GM19025 (cell line): Measurements from ENCODE around the gene LY6G5C.

Experiments
- ATAC-seq: cut with Tn5 transposase; IDR thresholded peaks from one replicate; pipeline ENCODE4 v1.9.1; 2021; ENCODE audit warnings: mild to moderate bottlenecking, low read depth, moderate library complexity; ENCODE audit not compliant: unreplicated experiment

The LY6G5C gene

DNA sequence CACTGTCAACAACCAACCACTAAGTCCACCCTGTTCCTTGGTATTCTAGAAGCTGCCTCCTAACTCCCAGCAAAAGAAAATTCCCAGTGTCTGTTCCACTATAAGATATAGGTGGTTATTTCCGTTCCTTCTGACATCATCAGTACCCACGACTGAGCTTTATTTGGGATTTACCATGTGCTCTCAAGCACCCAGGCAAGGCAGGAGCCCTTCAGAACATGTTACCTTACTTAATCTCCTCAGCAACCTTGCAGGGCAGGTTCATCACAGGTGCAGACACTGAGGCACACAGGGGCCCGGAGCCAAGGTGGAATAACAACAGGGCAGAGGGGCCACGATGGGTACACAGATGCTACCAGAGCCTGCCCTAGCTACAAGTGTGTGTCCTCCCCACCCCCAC, 11.5 kb upstream of the LY6G5C start:
- no peak for ATAC-seq

DNA sequence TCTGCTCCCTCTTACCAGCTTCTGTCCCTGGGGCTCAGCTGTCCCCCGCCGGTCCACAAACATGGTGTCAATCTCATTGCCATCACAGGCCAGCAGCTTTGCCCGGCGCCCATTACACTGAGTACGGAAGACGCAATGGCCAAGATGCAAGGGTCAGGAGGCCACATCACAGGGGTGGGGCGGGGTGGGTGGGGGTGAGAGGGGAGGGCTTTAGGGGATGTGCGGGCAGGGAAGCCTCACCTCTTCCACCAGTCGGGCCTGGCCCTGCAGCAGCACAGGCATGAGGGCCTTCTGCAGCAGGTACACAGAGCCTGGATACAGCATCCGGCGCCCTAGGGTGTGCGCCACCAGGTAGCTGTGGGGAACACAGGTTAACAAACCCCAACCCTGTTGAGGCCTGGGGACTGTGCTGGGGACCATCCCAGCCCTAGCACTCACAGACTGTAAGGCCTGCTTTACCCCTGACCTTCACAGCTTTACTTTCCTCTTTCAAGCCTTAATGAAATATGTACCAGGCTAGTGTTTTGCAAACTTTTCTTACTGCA, 10.8 kb upstream of the LY6G5C start:
- ATAC-seq, result no peak

DNA sequence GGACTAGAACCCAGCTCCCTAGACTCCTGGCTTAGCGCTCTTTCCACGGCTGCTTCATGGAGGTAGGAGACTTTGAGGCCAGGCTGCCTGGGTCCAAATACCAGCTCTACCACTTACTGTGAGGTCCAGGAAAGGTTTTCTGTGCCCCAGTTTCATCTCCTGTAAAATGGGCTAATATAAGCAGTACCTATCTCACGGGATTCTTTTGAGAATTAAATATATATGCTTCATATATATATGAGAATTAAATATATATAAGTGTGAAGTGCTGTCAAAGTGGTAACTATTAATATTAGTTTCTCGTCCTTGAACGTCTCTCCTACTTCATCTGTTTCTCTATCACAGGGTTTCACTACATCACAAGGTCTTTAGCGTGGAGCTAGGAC, 10.2 kb upstream of the LY6G5C start:
- no peak for ATAC-seq

DNA sequence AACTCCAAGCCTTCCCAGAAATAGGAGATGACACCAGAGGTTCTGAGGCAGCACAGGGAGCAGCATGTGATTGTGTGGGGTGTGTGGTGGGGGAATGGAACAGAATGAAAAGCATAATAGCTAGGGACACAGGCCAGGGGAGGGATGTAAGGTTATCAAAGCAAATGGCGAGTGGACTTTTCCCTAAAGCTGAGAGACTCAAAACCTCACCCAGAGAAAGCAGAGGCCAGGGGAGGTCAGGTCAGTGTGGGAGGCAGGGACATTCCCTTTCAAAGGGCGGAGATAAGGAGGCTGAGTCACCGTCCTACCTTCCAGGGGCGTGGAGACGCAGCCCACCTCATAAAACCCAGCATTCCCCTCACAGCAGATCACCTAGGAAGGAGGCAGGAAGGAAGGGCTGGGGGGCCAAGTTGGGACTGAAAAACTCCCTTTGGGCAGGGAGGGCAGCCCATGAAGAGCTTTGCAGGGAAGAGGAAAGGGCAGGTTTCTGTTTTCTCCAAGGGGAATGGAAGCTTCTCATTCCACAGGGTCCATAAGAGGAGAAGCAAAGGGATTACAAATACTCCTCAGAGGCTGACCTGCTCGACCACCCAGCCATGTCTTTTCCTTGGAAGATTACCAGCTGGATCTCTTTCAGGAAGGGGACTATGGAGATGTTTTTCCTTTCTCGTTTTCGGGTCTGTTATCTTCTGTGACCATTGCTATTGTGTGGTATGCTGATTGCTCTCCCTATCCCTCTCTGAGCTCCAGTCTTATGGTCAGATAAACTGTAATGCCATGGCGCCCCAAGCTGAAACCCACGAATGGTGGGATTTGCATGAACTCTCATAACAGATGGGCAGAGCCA, 9.6 kb upstream of the LY6G5C start:
- no peak for ATAC-seq

DNA sequence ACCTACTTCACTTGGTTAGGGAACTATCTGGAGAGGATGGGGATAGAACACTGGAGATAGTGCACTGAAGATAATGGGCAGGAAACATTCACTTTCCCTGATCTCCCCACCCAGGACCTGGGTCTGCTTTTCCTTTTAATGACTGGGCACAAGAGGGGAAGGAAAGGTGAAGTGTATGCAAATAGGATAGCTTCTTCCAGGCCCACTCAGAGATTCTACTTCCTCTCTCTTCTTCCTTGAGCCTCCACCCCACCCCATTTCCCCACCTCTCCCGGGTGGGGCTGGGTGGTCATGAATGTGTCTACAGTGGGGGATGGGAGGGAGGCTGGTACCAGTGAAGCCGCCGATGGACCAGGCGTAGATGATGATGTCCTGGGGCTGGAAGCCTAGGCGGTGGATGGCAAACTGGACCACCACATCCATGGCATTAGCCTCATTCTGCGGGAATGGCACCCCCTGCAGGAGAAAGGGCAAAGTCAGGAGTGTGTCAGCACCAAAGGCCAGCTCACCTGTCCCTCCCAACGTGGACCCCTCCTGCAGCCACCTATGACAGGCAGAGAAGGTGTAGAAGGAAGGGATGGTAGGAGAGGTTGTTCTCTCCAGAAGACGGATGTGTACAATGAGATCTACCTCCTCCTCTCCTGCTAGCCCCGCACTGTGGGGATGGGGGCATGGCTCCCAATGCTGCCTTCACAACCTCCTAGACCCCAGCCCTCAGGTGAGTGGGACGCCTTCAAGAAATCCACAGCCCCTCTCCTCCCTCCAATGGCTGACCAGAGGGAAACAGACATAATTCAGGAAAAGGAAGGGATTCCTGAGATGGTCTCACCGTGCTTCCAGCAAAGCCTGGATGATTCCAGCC, 8.6 kb upstream of the LY6G5C start:
- ATAC-seq, result no peak

DNA sequence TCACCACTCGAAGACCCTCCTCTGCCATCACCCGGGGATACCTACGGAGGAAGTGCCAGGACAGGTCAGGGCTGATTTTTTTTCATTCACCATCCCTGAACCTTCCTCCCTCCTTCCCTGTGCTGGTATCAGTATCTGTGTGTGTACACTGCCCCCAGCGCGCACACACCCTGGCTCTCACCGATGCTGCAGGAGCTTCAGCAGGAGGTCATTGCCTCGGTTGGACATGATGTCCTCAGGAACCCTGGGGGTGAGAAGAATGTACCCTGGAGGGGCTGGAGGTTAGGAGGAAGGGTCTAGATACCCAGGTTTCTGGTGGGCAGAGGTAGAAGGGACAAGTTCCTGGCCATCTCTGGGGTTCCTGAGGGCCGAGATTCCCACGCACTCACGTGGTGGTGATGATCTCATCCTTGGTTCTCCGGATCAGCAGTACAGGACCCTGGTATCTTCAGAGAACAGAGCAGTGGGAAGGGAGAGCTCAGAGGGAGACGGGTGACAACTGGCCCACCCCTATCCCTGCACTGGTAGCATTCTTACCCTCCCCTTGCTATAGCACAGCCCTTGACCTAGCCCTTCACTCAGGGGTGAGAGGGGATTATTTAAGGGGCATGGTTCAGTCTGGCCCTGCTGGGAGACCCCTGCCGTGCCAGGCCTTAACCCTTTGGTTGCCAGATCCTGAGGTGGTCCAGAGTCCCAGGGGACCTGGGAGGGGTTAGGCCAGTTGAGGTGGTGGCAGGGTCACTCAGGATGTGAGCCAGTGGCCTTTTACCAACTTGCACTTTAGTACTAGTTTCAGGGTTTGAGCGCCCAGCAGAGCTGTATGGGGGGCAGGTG, 7.2 kb upstream of the LY6G5C start:
- no peak for ATAC-seq

DNA sequence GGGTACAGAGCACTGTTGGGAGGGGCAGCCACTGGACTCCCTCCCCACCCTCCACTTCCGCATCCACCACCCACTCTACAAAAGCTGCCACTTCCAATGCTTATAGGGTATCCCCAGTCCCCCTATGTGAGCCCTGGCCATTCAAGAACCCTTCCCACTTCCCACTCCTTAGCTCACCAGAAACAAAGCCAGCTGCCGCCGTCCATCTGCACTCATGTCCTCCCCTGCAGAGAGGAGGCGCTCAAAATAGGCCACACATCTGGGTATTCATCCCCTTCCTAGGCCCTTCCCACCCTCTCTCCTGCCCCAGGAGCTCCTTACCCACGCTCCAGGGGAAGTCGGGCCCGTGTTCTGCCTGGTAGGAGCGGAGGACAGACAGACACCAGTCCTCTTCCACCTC, 6.5 kb upstream of the LY6G5C start:
- ATAC-seq, result no peak

DNA sequence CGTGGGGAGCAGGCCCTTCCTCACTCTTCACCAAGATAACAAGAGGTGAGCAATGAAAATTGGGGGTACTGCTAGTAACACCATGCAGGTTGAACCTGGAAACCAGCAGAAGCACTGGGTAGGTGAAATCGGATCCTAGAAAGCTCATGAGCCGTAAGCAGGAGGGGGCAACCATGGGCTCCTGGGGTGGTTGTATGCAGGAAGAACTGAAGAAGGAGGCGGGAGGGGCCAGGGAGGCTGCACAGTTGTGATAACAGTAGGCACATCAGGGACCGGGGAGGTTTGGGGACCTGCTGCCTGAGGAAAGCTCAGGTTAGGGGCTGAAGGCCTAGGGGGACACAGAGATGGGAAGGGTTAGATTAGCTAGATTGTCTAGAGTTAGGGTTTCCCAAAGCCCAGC, 5.6 kb upstream of the LY6G5C start:
- no peak for ATAC-seq

DNA sequence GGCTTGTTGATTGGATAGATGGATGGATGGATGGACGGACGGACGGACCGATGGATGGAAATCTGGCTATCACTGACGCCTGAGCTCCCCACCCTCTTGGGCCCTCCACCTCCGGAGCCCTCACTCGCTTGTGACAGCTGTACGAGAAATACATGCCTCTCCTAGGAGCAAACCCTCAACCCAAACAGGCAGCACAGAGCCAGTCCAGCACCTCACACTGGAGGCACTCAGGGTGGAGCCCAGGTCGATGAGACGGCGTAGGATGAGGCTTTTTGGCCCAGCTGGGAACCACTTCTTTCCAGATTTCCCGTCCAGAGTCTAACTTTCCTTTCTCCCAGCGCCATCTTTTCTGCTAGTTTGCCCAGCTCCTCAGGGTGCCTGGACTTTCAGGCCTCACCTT, 2.7 kb upstream of the LY6G5C start:
- ATAC-seq, result no peak

DNA sequence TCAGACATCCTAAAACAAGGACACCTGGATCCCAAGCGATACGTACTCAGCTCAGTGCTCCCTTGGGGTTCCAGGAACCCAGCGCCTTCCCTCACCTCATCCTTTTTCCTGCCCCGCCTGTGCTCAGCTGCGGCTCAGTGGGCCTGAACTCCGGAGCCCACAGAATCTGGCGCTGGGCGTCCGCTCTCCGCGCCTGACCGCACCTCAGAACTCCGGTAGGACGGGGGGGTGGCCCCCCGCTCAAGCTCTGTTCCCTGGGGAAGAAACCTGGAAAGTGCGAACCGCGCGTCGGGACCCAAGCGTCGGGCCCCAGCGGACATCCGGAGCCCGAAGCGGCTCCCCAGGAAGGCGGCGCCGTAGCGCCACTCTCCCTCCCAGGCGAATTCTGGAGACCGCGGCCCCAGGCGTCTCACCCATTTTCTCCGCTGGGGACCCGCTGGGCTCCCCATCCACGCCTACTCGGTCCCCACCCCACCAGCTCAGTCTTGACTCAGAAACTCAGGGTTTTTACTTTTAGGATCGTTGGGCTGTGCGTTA, 336 bp upstream of the LY6G5C start:
- no peak for ATAC-seq

DNA sequence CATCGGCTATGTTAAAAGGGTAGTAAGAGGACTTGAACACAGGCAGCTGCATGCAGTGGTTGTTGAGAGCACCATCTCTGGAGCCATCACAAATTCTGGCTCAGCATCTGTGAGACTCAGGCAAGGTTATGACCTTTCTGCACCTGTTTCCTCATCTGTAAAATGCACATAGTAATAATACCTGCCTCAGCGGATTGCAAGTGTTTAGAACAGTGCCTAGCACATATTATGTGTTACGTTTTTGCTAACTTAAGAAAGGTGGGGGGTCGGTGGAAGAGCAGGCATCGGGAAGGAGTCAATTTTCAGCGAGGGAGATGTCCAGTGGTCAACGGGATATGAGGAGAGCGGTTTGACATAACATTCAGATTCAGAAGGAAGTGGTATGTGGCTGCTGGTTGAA, 2.9 kb downstream of the LY6G5C start:
- ATAC-seq, result no peak

DNA sequence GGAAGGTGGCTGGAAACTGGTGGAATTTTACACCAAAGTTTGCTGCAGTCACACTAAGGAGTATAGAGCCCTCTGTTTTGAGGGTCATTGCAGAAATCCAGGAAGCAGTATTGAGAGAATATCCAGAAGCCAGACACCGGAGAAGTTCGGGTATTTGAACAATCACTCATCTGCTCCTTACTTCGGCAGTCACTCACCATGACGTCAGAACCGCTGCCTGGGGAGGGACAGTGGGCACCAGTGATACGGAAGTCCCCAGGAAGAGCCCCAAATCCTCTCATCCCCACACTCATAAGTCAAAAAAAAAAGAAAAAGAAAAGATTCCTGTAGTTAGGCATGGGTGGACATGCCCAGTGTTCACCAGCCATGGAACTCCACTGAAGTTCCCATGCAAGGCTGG, 4.0 kb downstream of the LY6G5C start:
- ATAC-seq, result no peak

DNA sequence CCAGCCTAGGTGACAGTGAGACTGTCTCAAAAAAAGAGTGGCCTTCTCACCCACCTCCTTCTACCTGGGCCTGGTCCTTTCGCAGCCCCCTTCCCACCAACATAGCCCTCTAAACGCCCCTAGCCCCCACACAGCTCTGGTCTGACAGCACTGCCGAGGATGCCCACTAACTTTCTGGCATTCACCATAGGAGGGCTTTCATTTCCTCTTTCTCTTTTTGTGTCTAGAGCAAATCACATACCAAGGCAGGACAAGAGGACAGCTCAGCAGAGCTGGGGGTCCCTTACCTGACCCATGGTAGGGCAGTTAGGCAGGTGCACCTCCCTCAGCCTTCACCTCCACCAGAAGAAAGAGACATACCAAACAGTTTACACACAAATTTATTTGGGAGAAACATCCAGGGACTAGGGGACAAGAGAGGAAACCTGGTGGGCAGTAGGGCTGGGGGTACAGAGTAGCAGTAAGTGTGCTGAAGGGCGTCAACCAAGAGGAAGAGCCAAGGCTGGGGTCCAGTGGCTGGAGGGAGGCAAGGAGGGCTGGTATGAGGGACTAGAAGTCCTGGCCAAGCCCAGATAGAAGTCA, 4.5 kb downstream of the LY6G5C start:
- ATAC-seq, result no peak

DNA sequence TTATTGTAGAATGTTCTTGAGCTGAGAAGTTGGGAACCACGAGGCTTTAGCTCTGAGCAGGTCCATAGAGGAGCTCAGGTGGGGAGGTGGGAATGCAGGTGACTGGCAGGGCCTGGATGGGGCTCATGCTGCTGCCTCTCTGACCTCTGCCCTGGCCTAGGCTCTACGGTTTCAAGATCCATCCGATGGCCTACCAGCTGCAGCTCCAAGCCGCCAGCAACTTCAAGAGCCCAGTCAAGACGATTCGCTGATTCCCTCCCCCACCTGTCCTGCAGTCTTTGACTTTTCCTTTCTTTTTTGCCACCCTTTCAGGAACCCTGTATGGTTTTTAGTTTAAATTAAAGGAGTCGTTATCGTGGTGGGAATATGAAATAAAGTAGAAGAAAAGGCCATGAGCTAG, 11.2 kb downstream of the LY6G5C start, which contains the start of gene LY6G5B:
Gene LY6G5B (plus strand): TSS at position 301 of the 400 bp plus-strand sequence. CDS start 975 bp downstream, outside the sequence.
- no peak for ATAC-seq

DNA sequence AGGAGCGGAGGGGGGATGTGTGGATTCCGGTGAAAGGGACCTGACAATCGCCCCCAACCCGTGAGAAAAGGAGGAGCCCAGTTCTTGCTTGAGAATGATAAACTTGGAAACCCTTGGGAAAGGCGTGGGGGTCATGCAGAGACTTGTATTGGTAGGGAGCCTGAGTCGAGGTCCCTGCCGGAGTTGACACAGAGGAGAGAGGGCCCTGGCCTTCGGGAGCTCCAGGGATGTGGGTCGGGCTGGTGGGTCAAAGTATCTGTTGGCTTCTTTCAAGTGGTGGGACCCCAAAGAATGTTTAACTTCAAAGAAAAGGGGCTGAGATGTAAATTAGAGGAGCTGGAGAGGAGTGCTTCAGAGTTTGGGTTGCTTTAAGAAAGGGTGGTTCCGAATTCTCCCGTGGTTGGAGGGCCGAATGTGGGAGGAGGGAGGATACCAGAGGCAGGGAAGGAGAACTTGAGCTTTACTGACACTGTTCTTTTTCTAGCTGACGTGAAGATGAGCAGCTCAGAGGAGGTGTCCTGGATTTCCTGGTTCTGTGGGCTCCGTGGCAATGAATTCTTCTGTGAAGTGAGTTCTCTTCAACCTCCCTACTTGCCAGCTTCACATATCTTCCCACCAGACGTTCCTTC, 14.4 kb downstream of the LY6G5C start:
- ATAC-seq, result no peak

DNA sequence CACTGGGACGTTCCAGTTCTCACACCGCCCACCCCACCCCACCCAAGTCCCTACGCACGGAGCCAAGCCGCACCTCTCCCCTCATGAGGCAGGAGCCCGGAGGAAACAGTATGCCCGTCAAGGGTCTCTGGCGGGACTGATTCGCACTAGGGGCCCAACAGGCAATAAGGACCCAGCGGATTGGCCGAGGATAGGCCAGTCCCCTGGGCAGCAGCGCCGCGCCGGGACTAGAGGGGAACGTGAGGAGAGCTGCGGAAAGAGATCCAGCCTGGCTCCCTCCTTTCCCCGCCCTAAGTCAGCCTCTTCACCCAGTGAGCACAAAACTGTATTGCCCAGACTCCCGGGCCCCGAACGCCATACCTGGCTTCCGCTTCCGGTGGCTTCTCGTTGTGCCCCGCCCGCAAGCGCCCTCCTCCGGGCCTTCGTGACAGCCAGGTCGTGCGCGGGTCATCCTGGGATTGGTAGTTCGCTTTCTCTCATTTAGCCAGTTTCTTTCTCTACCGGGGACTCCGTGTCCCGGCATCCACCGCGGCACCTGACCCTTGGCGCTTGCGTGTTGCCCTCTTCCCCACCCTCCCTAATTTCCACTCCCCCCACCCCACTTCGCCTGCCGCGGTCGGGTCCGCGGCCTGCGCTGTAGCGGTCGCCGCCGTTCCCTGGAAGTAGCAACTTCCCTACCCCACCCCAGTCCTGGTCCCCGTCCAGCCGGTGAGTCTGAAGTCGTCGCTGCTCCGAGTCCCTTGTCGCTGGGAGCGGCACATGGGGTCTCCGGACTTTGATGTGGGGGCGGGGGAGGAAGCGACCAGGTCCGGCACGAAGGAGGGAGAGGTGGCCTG, 15.1 kb downstream of the LY6G5C start, which contains the start of gene CSNK2B:
Gene CSNK2B (plus strand): TSS at position 580 of the 836 bp plus-strand sequence. CDS start 752 bp downstream, outside the sequence.
- peak; percentile 83 for ATAC-seq

DNA sequence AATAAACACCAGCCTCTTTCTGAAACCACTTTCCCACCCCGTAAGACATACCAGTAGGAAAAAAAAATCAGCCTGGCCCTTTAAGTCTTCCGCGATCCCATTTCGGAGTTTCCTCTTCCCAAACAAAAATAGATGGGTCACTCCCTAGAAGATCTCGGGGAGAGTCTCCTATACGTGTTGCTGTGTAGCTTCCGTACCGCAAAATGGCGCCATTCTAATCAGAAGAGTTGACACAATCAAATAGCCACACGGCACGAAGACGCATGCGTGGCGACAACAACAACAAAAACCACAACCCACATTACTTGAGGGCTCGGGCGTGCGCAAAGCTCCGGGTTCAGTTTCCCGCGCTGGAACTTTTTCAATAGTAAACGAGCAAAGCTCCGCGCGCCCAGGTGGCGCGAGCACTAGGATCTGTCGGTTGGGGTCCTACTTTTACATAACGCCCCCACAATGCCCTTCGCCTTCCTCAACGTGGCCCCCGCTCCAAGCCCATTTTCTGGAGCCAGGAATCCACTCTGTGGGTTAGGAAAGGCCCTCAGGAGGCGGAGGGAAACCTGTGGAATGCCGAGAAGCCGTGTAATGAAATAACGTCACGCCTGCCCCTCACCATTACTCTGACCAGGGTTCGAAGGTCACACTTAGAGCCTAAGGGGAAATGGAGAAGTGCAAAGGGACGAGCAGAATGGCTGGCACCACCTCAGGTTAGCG, 15.9 kb downstream of the LY6G5C start, which contains the start of gene GPANK1:
Gene GPANK1 (minus strand): TSS at position 208 of the 711 bp plus-strand sequence. CDS start 519 bp downstream, outside the sequence.
- ATAC-seq, result peak; percentile 34
